Measurements from ENCODE around the gene RTP1.
"Not testable (repeated sequence)": the region's sequence is repeated elsewhere in the genome, so short reads cannot be mapped to it uniquely, and the experiment has no call there.

RTP1 gene

GRCh38 chr3:187199463-187200050 is 2.3 kb downstream of the RTP1 start:
- not testable (repeated sequence) for DNase-seq

GRCh38 chr3:187205683-187206082 is 8.4 kb downstream of the RTP1 start:
- no peak for DNase-seq

- DNase-seq, result no peak
Observed at GRCh38 chr3:187207062-187207461, 9.8 kb downstream of the RTP1 start.

- no peak for DNase-seq
Observed at GRCh38 chr3:187207624-187208023, 10.3 kb downstream of the RTP1 start.

- no peak for DNase-seq
Observed at GRCh38 chr3:187208159-187208558, 10.9 kb downstream of the RTP1 start.

- DNase-seq, result no peak
Observed at GRCh38 chr3:187209491-187209890, 12.2 kb downstream of the RTP1 start.

- DNase-seq, result no peak
Observed at GRCh38 chr3:187210091-187210490, 12.8 kb downstream of the RTP1 start.

- DNase-seq, result no peak
Observed at GRCh38 chr3:187210545-187211327, 13.4 kb downstream of the RTP1 start.

- DNase-seq, result no peak
Observed at GRCh38 chr3:187211532-187212195, 14.4 kb downstream of the RTP1 start.

GRCh38 chr3:187212196-187212545 is 14.9 kb downstream of the RTP1 start:
- no peak for DNase-seq

- no peak for DNase-seq
Observed at GRCh38 chr3:187212705-187213104, 15.4 kb downstream of the RTP1 start.

GRCh38 chr3:187213616-187214015 is 16.3 kb downstream of the RTP1 start:
- no peak for DNase-seq

GRCh38 chr3:187215460-187215859 is 18.2 kb downstream of the RTP1 start:
- no peak for DNase-seq

GRCh38 chr3:187222801-187223200 is 25.5 kb downstream of the RTP1 start:
- no peak for DNase-seq

GRCh38 chr3:187223799-187224198 is 26.5 kb downstream of the RTP1 start:
- no peak for DNase-seq

- DNase-seq, result no peak
Observed at GRCh38 chr3:187227658-187228258, 30.5 kb downstream of the RTP1 start.

GRCh38 chr3:187228740-187229139 is 31.5 kb downstream of the RTP1 start:
- no peak for DNase-seq

GRCh38 chr3:187230011-187230410 is 32.7 kb downstream of the RTP1 start:
- DNase-seq, result no peak

GRCh38 chr3:187236962-187237361 is 39.7 kb downstream of the RTP1 start:
- DNase-seq, result no peak

GRCh38 chr3:187237741-187238140 is 40.5 kb downstream of the RTP1 start:
- no peak for DNase-seq

- no peak for DNase-seq
Observed at GRCh38 chr3:187238239-187238638, 41.0 kb downstream of the RTP1 start.

- DNase-seq, result not testable (repeated sequence)
Observed at GRCh38 chr3:187238835-187239234, 41.5 kb downstream of the RTP1 start.

- DNase-seq, result no peak
Observed at GRCh38 chr3:187242435-187242834, 45.1 kb downstream of the RTP1 start.

GRCh38 chr3:187242900-187243299 is 45.6 kb downstream of the RTP1 start:
- no peak for DNase-seq

Measured in stimulated activated CD4-positive, alpha-beta T cell treated with anti-CD3 and anti-CD28 coated beads, Interleukin-2, amount 100 ng/mL, for 48 hours (primary cell).